GM10248 (cell line): ENCODE measurements around the gene CTPS2.
"Not testable (repeated sequence)": the region's sequence is repeated elsewhere in the genome, so short reads cannot be mapped to it uniquely, and the experiment has no call there.

Experiments
- CTCF ChIA-PET: fragments of 300-600 bp; sonication (Branson Sonifier 250); formaldehyde crosslinking; extraction: SDS; loops from one replicate; lab custom pipeline; 2021; ENCODE audit warnings: antibody characterized with exemption; lab: Yijun Ruan, JAX
- POLR2A ChIA-PET: fragments of 350-650 bp; sonication (Branson Sonifier 250); formaldehyde crosslinking; extraction: SDS; loops from one replicate; lab custom pipeline; 2020; ENCODE audit warnings: antibody characterized with exemption; lab: Yijun Ruan, JAX
- DNase-seq: peaks from one replicate; pipeline ENCODE4 v3.0.0; 2012; ENCODE audit errors: extremely low spot score
- CTCF ChIP-seq: IDR thresholded peaks from 2 replicates; pipeline ENCODE4 v1.5.1; 2012; ENCODE audit warnings: mild to moderate bottlenecking, low read depth; ENCODE audit errors: extremely low read depth, missing control alignments, control extremely low read depth

Gene CTPS2

GRCh38 chrX:16579517-16579916 is 133.0 kb downstream of the CTPS2 start:
- ChIA-PET POLR2A (no interaction called here), CTCF (no interaction called here)
- TF ChIP-seq CTCF, result no peak
- no peak for DNase-seq

- ChIA-PET CTCF (interaction anchor here (0.7 kb wide), 1 partner anchor 133 kb away, joined by 3 read pairs; no protein-coding TSS in a partner anchor), POLR2A (no interaction called here)
- no peak for TF ChIP-seq CTCF
- no peak for DNase-seq
These were observed 134.3 kb downstream of the CTPS2 start for GRCh38 chrX:16578218-16578617.

GRCh38 chrX:16577483-16578029 is 134.9 kb downstream of the CTPS2 start:
- no peak for DNase-seq
- POLR2A ChIA-PET, result no interaction called here
- no peak for TF ChIP-seq CTCF
- CTCF ChIA-PET, result interaction anchor here (0.7 kb wide), 1 partner anchor 133 kb away, joined by 3 read pairs; no protein-coding TSS in a partner anchor

- POLR2A ChIA-PET, CTCF ChIA-PET, DNase-seq: not testable (repeated sequence)
These were observed 137.1 kb downstream of the CTPS2 start for GRCh38 chrX:16575388-16575787.

GRCh38 chrX:16573781-16574180 is 138.7 kb downstream of the CTPS2 start:
- ChIA-PET POLR2A (no interaction called here), CTCF (no interaction called here)
- TF ChIP-seq CTCF, result no peak
- DNase-seq, result no peak

GRCh38 chrX:16567681-16568080 is 144.8 kb downstream of the CTPS2 start:
- no peak for TF ChIP-seq CTCF
- no peak for DNase-seq
- ChIA-PET POLR2A (no interaction called here), CTCF (no interaction called here)

GRCh38 chrX:16566571-16566970 is 145.9 kb downstream of the CTPS2 start:
- POLR2A ChIA-PET, result no interaction called here
- DNase-seq, result no peak
- TF ChIP-seq CTCF, result no peak
- CTCF ChIA-PET, result no interaction called here
